Kidney (tissue), 14 donors: ENCODE measurements around the gene FEZF2. TPM values are rescaled to one million over a fixed set of nuclear protein-coding genes. Genes with fewer than 3 reads are reported as not detected.

ENCODE experiments used
- DNase-seq, 5 donors: peaks; one replicate each; pipeline ENCODE4 v3.0.0-alpha.2; 2013 to 2020
- FAIRE-seq: peaks from 2 replicates; lab custom pipeline; 2012; peaks lifted over from hg19 to GRCh38; lab: Jason Lieb, UNC
- H3K27ac ChIP-seq, 2 donors: one replicate each; pipeline ENCODE4 v1.7.0; 2013; ENCODE audit warnings: low read depth in 2 of 2, low read length in 2 of 2, inconsistent platforms in 1 of 2
- H3K27me3 ChIP-seq: one replicate; pipeline ENCODE4 v1.7.1; 2013; ENCODE audit warnings: low read length, inconsistent platforms; ENCODE audit not compliant: control insufficient read depth, insufficient read depth
- H3K36me3 ChIP-seq, 3 donors: one replicate each; pipeline versions ENCODE4 v1.7.0 to v1.7.1; 2013; ENCODE audit warnings: low read length in 3 of 3, control low read depth in 1 of 3, inconsistent platforms in 1 of 3; ENCODE audit not compliant: insufficient read depth in 3 of 3, control insufficient read depth in 2 of 3
- H3K4me1 ChIP-seq, 3 donors: one replicate each; pipeline versions ENCODE4 v1.7.0 to v1.7.1; 2013; ENCODE audit warnings: low read length in 3 of 3, inconsistent platforms in 1 of 3, low read depth in 1 of 3; ENCODE audit not compliant: control insufficient read depth in 2 of 3, insufficient read depth in 2 of 3
- H3K4me3 ChIP-seq, 3 donors: one replicate each; pipeline versions ENCODE4 v1.7.0 to v1.8.1; 2013; ENCODE audit warnings: low read length in 3 of 3, control low read depth in 1 of 3, inconsistent platforms in 1 of 3
- H3K9ac ChIP-seq, 3 donors: one replicate each; pipeline versions ENCODE4 v1.7.0 to v1.7.1; 2013; ENCODE audit warnings: low read length in 3 of 3, control low read depth in 1 of 3, inconsistent platforms in 1 of 3
- H3K9me3 ChIP-seq, 3 donors: one replicate each; pipeline versions ENCODE4 v1.7.0 to v1.7.1; 2013; ENCODE audit warnings: low read length in 3 of 3, control low read depth in 1 of 3, inconsistent platforms in 1 of 3; ENCODE audit not compliant: control insufficient read depth in 2 of 3, insufficient read depth in 1 of 3
- CTCF ChIP-seq: IDR thresholded peaks from 3 replicates; pipeline ENCODE4 v1.5.1; 2012; ENCODE audit warnings: mild to moderate bottlenecking, moderate library complexity, borderline replicate concordance; ENCODE audit not compliant: insufficient read depth; ENCODE audit errors: extremely low read depth
- intact Hi-C: fragments of 100-400 bp; cut with DNase I; formaldehyde crosslinking; loops from one replicate; pipeline ENCODE4 v1.11.1; 2022
- polyA plus RNA-seq: library from polyadenylated mRNA; stranded (reverse); fragments of 350-450 nt; fragmentation: Illumina TruSeq; extraction: RNeasy Lipid Tissue Mini Kit (QIAGEN cat#74804); gene quantifications from one replicate; pipeline ENCODE4 v1.2.3, GENCODE V29; 2014; ENCODE audit warnings: low read depth, low replicate concordance; ENCODE audit not compliant: insufficient read depth
- total RNA-seq: library from RNA; stranded (reverse); fragmentation: NEBNext Ultra II Directional; extraction: Animal tissue kit (Norgen Biotek cat#: 25700); gene quantifications from one replicate; pipeline ENCODE4 v1.2.1, GENCODE V29; 2021
- donor health status: control.
- donor health status: control.
- donor health status: control.
- donor health status: control.
- donor health status: control.
- donor health status: DM: yes; HTN: yes; CAD: no.
- donor health status: Normal renal cell carcinoma (clear cell type).

Gene FEZF2
- total and polyA plus RNA-seq, 2 donors from 2014 or later = not detected

GRCh38 chr3:62361824-62362223, 11.5 kb downstream of the FEZF2 start:
- FAIRE-seq (no peak), DNase-seq (no peak)
- H3K4me3 ChIP-seq = no peak overlapping the region
- no peak overlapping the region for H3K27ac ChIP-seq
- intact Hi-C loops = no loop called here
- no peaks in the 10 kb centered on the region for H3K9me3 ChIP-seq
- no peak for TF ChIP-seq CTCF
- no peaks in the 10 kb centered on the region for H3K36me3 ChIP-seq
- peaks cover 23% of the 10 kb centered on the region for H3K27me3 ChIP-seq
- no peaks in the 10 kb centered on the region for H3K4me1 ChIP-seq
- H3K9ac ChIP-seq = no peak overlapping the region

- TF ChIP-seq CTCF = no peak
- no peak for FAIRE-seq
- peaks cover 19% of the 10 kb centered on the region for H3K27me3 ChIP-seq
Measured at GRCh38 chr3:62361261-62361660, 12.1 kb downstream of the FEZF2 start.

GRCh38 chr3:62359531-62359930, 13.8 kb downstream of the FEZF2 start:
- Histone ChIP-seq H3K4me1 (no peaks in the 10 kb centered on the region), H3K9me3 (no peaks in the 10 kb centered on the region), H3K9ac (no peak overlapping the region), H3K27me3 (peaks cover 7% of the 10 kb centered on the region), H3K27ac (no peak overlapping the region), H3K4me3 (no peak overlapping the region), H3K36me3 (no peaks in the 10 kb centered on the region)
- FAIRE-seq (no peak), DNase-seq (no peak)
- no peak for TF ChIP-seq CTCF
- intact Hi-C loops = no loop called here

More at GRCh38 chr3:62361261-62361660, 12.1 kb downstream of the FEZF2 start:
- no peak for DNase-seq
- no peak overlapping the region for H3K4me3 ChIP-seq
- intact Hi-C loops = no loop called here
- no peak overlapping the region for H3K9ac ChIP-seq
- no peaks in the 10 kb centered on the region for H3K9me3 ChIP-seq
- no peaks in the 10 kb centered on the region for H3K4me1 ChIP-seq
- H3K36me3 ChIP-seq = no peaks in the 10 kb centered on the region
- H3K27ac ChIP-seq = no peak overlapping the region

GRCh38 chr3:62356356-62356755, 17.0 kb downstream of the FEZF2 start:
- H3K9ac ChIP-seq = no peak overlapping the region
- TF ChIP-seq CTCF = no peak
- peaks cover 3% of the 10 kb centered on the region for H3K27me3 ChIP-seq
- no peak for FAIRE-seq
- no peak overlapping the region for H3K27ac ChIP-seq
- no peaks in the 10 kb centered on the region for H3K9me3 ChIP-seq
- H3K4me3 ChIP-seq = no peak overlapping the region
- intact Hi-C loops = no loop called here
- no peaks in the 10 kb centered on the region for H3K4me1 ChIP-seq
- no peaks in the 10 kb centered on the region for H3K36me3 ChIP-seq
- DNase-seq = no peak
